Activated effector memory CD4-positive, alpha-beta T cell treated with Interleukin-2 at 50 U/mL for 16 hours (primary cell): ENCODE data around the gene GNB1L.
A peak's percentile ranks its signal among the peaks of the same experiment; 100 is the strongest.

ENCODE experiments used
- DNase-seq: peaks from one replicate; pipeline ENCODE4 v3.0.0-alpha.2; 2020

Gene GNB1L

GRCh38 chr22:19859861-19860510 is 5.3 kb upstream of the GNB1L start:
- DNase-seq, result no peak

- DNase-seq, result no peak
These were observed 2.7 kb upstream of the GNB1L start for GRCh38 chr22:19857382-19857781.

GRCh38 chr22:19855504-19856409 is 1.1 kb upstream of the GNB1L start:
- DNase-seq, result peak; percentile 45

GRCh38 chr22:19853879-19854777 is 546 bp downstream of the GNB1L start:
- no peak for DNase-seq

GRCh38 chr22:19853058-19853878 is 1.4 kb downstream of the GNB1L start:
- DNase-seq, result no peak

- no peak for DNase-seq
These were observed 2.4 kb downstream of the GNB1L start for GRCh38 chr22:19852177-19852781.

GRCh38 chr22:19851291-19852176 is 3.1 kb downstream of the GNB1L start:
- no peak for DNase-seq

- no peak for DNase-seq
These were observed 3.9 kb downstream of the GNB1L start for GRCh38 chr22:19850763-19851109.

GRCh38 chr22:19849835-19850762 is 4.6 kb downstream of the GNB1L start:
- no peak for DNase-seq

GRCh38 chr22:19848298-19849224 is 6.1 kb downstream of the GNB1L start:
- no peak for DNase-seq

- no peak for DNase-seq
These were observed 7.4 kb downstream of the GNB1L start for GRCh38 chr22:19847345-19847632.

- DNase-seq, result no peak
These were observed 7.9 kb downstream of the GNB1L start for GRCh38 chr22:19846620-19847344.

GRCh38 chr22:19845054-19845722 is 9.5 kb downstream of the GNB1L start:
- DNase-seq, result no peak

GRCh38 chr22:19844377-19845053 is 10.2 kb downstream of the GNB1L start:
- DNase-seq, result no peak

- no peak for DNase-seq
These were observed 10.8 kb downstream of the GNB1L start for GRCh38 chr22:19843857-19844376.

- DNase-seq, result no peak
These were observed 11.4 kb downstream of the GNB1L start for GRCh38 chr22:19843107-19843856.
